Lower leg skin (tissue), 4 donors: Measurements from ENCODE around the gene TOGARAM2. TPM values are rescaled to one million over a fixed set of nuclear protein-coding genes. Genes with fewer than 3 reads are reported as not detected.

Experiments
- DNase-seq, 2 donors: peaks; one replicate each; pipeline ENCODE4 v3.0.0-alpha.2; 2019; ENCODE audit warnings: low spot score in 2 of 2
- H3K4me3 ChIP-seq: fragments of 200-600 bp; sonication (generic); 2 replicates; pipeline ENCODE4 v1.5.1; 2017; ENCODE audit warnings: mild to moderate bottlenecking, low read depth; ENCODE audit not compliant: poor library complexity, severe bottlenecking
- POLR2A ChIP-seq, 2 donors: fragments of 450-650 bp; IDR thresholded peaks; one replicate each; pipeline ENCODE4 v1.6.1; 2016 to 2017; ENCODE audit warnings: antibody characterized with exemption in 2 of 2, mild to moderate bottlenecking in 1 of 2, moderate library complexity in 1 of 2
- WGBS, 2 donors: methylation state at CpG; one replicate each; pipeline ENCODE4 v1.1.5; 2018; 5-methylcytosine and 5-hydroxymethylcytosine counted together
- intact Hi-C: fragments of 100-400 bp; cut with DNase I; formaldehyde crosslinking; loops from one replicate; pipeline ENCODE4 v1.15.0; 2023; ENCODE audit warnings: low total_unique reads
- total RNA-seq, 4 donors: library from RNA; depleted of rRNA; stranded (reverse); fragments of >200 nt; gene quantifications; one replicate each; pipeline ENCODE4 v1.1.0, GENCODE V29; 2016
- TF ChIP-seq, protein P1 (sequence below), 3 donors: fragments of 450-650 bp; IDR thresholded peaks; one replicate each; pipeline ENCODE4 v1.5.1; 2016; ENCODE audit warnings: antibody characterized with exemption in 3 of 3, mild to moderate bottlenecking in 3 of 3, moderate library complexity in 2 of 3

The TOGARAM2 gene
- total RNA-seq, 4 donors from 2014 or later: 0.17 to 5.1 (median 1.7) TPM

DNA sequence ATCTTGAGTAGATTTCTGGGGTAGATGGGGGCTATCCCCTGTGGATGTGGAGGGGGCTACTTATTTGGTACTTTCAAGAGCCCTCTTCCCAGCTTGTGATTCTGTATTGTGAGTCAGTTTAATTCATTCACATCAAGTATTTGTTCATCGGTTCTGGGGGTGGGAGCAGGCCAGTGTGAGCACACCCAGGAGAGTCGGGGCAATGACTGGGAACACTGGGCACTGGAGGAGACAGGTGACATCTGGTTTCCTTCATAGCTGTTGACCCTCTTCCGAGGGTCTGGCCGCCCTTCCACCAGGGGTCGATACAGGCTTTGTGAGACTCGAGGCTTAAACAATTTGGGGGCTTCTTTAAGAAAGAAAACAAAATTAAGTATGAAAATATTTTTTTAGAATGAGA lies 2.5 kb upstream of the TOGARAM2 start:
- TF ChIP-seq, protein P1, sequence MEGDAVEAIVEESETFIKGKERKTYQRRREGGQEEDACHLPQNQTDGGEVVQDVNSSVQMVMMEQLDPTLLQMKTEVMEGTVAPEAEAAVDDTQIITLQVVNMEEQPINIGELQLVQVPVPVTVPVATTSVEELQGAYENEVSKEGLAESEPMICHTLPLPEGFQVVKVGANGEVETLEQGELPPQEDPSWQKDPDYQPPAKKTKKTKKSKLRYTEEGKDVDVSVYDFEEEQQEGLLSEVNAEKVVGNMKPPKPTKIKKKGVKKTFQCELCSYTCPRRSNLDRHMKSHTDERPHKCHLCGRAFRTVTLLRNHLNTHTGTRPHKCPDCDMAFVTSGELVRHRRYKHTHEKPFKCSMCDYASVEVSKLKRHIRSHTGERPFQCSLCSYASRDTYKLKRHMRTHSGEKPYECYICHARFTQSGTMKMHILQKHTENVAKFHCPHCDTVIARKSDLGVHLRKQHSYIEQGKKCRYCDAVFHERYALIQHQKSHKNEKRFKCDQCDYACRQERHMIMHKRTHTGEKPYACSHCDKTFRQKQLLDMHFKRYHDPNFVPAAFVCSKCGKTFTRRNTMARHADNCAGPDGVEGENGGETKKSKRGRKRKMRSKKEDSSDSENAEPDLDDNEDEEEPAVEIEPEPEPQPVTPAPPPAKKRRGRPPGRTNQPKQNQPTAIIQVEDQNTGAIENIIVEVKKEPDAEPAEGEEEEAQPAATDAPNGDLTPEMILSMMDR (IDR thresholded peaks at IDR 0.05): no peak
- no peak for TF ChIP-seq POLR2A (IDR thresholded peaks at IDR 0.05)
- no peak for DNase-seq
- no peak overlapping the region for H3K4me3 ChIP-seq
- 70 to 72% methylated on average over 6 of the region's 6 CpGs for WGBS, 2 donors
- intact Hi-C loops: no loop called here

DNA sequence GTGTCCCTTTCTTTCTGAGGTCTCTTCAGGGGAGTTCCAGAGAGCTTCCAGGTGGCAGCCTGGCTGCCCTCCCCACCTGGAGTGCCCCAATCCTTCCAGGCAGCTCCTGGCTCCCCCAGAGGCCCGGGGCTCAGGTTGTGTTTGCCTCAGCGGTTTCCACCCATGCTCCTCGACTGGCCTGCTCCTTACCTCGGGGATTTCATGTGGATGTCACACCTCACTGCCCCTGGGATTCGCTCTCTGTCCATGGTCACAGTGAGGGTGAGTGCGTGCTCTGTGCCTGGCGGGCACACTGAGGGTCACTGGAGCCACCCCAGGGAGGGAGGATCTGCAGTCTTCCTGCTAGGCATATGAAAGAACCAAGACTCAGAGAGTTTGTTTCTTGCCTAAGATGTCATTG lies 2.1 kb upstream of the TOGARAM2 start:
- DNase-seq: no peak
- intact Hi-C loops: no loop called here
- WGBS, 2 donors: 72% methylated on average over 6 to 7 of the region's 7 CpGs
- no peak overlapping the region for H3K4me3 ChIP-seq
- TF ChIP-seq POLR2A (IDR thresholded peaks at IDR 0.05): no peak
- TF ChIP-seq, protein P1 (IDR thresholded peaks at IDR 0.05): no peak

DNA sequence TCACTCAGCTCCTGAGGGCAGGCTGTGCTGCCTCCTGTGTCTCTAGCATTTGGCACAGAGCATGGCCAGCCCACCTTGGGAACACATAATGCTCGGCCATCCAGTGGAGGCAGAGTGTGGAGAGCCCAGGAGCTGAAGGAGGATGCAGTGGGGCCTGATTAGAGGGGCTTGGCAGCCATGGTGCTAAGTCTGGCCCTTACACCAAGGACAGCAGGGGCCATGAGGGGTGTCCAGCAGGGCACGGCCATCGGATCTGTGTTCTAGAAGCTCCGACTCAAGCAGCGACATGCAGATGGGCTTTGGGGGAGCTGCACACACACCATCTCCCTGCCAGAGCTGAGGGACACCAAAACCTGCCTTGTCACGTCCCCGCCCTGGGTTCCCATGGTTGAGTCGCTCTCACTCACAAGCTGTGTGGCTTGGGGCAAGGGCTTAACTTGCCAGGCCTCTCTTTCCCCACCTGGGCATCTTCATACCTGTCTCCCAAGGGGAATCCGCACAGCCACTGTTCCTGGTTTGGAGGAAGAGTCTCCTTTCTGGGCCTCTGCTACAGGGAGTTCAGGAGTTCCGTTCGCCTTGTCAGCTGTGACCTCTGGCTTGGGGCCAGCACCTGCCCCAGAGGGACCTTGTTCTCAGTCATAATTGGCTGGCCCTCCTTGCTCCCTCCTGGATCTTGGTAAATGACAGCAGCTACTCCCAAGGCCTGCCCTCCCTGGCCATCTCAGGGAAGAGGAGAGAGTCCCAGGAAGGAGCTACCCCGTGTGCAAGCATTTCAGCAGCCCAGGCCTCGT lies 1.3 kb upstream of the TOGARAM2 start:
- H3K4me3 ChIP-seq: no peak overlapping the region
- intact Hi-C loops: no loop called here
- WGBS, 2 donors: 52 to 56% methylated on average over 12 to 13 of the region's 13 CpGs
- TF ChIP-seq, protein P1 (IDR thresholded peaks at IDR 0.05): no peak
- TF ChIP-seq POLR2A (IDR thresholded peaks at IDR 0.05): no peak
- DNase-seq: no peak

DNA sequence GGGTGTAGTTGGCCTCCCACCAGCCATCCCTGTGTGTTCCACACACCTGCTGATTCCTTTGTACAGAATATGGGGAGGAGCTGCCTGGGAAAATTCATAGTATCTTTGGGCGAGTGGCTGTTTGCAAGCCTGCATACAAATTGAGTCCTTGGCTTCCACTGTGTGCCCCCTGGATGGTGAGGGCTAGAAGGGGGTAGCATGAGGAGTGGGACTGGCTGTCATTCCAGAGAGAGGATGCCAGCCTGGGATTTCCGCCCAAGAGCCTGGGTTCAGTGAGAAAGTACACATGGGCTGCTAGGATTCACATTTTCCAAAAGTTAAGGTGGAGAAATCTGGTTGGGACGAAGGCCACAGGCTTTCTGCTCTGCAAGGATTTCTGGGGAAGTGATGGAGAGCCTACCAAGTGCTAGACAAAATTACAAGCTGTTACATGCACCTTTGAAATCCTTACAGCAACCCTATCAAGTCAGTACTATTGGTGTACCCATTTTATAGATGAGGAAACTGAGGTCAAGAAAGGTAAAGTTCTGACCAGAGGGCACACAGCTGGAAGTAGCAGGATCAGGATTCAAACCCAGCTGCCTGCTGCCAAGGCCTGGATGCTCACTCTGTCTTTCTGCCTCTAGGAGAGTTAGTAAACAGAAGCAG lies 606 bp upstream of the TOGARAM2 start:
- 28 to 74% methylated on average over 3 of the region's 3 CpGs for WGBS, 2 donors
- TF ChIP-seq, protein P1 (IDR thresholded peaks at IDR 0.05): no peak
- no peak for TF ChIP-seq POLR2A (IDR thresholded peaks at IDR 0.05)
- intact Hi-C loops: no loop called here
- DNase-seq: no peak
- no peak overlapping the region for H3K4me3 ChIP-seq

DNA sequence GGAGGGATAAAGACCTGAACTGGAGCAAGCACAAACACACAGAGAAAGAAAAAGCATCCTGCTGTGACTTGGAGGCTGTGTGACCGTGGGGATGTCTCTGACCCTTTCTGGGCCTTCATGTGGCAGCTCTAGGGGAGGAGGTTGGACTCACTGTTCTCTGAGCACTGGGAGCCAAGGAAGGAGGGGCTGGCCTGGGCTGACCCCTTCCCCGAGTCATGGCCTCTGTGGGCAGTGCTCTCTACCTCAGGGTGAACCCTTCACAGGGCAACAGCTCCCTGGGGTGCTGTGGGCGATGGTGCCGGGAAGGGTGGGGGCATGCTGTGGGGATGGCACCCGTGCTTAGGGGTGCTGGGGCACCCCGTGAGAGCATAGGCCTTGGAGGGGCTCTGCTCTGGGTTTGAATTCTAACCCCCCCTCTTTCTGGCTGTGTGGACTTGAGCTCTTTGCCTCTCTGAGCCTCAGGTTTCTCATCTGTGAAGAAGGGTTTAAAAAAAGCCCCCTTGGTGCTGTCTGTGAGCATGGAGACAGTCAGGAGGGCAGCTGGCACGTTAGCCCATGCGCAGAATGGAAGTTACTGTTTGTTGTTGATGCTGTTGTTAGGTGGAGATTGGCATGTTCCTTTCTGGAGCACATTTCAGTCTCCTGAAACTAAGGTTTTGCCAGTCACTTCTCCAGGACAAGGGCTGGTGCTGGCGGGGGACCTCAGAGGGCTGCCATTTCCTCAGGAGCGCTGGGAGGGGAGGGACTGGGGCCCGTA lies 700 bp downstream of the TOGARAM2 start:
- no peak overlapping the region for H3K4me3 ChIP-seq
- no peak for TF ChIP-seq POLR2A (IDR thresholded peaks at IDR 0.05)
- TF ChIP-seq, protein P1 (IDR thresholded peaks at IDR 0.05): no peak
- no peak for DNase-seq
- intact Hi-C loops: no loop called here
- WGBS, 2 donors: 29 to 38% methylated on average over 8 to 11 of the region's 11 CpGs
